GM19438 (cell line): ENCODE data around the gene B3GNT5.

Source experiments
- ATAC-seq: cut with Tn5 transposase; IDR thresholded peaks from one replicate; pipeline ENCODE4 v1.9.1; 2021; ENCODE audit warnings: low read depth; ENCODE audit not compliant: unreplicated experiment

The B3GNT5 gene

GRCh38 chr3:183287301-183287971 is 34.4 kb downstream of the B3GNT5 start:
- ATAC-seq, result no peak

- ATAC-seq, result no peak
These were observed 35.1 kb downstream of the B3GNT5 start for GRCh38 chr3:183288117-183288516.

- ATAC-seq, result no peak
These were observed 37.2 kb downstream of the B3GNT5 start for GRCh38 chr3:183290216-183290615.

- ATAC-seq, result no peak
These were observed 38.5 kb downstream of the B3GNT5 start for GRCh38 chr3:183291497-183292031.

GRCh38 chr3:183293966-183294365 is 40.9 kb downstream of the B3GNT5 start:
- ATAC-seq, result no peak

GRCh38 chr3:183295211-183295610 is 42.2 kb downstream of the B3GNT5 start:
- no peak for ATAC-seq

DNA sequence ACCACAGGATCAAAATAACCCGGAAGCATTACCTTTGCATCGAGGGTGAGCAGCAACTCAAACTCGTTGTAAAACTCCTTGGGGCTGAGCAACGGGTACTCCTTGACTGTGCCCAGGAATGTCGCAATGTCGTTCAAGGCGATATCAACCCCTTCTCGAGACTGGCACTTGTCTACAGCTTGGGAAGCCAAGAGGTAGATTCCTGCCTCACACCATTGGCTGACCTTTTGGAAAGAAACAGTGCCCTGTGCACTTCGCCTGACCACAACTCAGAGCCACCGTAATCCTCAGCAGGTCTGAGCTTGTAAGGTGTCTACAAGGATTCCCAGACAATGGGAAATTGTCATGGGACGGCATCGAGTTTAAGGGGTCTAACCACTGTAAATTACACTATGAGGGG is 43.9 kb downstream of the B3GNT5 start:
- ATAC-seq, result no peak

DNA sequence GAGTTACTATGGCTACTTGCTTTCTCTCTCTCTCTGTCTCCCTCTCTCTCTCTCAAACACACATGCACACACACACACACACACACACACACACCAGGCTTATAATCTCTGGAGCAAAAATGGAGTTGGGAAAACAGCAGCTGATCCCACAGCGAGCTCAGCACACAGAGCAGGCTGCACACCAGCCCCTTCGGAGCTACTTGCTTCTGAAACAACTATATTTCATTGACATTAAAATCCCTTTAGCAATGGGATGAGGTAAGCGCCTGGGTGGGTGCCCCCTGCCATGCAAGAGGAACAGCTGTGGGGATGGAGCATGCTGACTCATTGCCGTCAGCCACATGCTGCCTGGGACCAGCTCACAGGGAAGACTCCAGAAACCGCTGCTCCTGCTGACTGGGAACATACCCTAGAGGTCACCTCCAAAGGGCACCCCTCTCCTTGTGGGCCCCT is 45.7 kb downstream of the B3GNT5 start:
- no peak for ATAC-seq

- no peak for ATAC-seq
These were observed 46.9 kb downstream of the B3GNT5 start for GRCh38 chr3:183299976-183300375.

- ATAC-seq, result no peak
These were observed 48.0 kb downstream of the B3GNT5 start for GRCh38 chr3:183300996-183301562.

DNA sequence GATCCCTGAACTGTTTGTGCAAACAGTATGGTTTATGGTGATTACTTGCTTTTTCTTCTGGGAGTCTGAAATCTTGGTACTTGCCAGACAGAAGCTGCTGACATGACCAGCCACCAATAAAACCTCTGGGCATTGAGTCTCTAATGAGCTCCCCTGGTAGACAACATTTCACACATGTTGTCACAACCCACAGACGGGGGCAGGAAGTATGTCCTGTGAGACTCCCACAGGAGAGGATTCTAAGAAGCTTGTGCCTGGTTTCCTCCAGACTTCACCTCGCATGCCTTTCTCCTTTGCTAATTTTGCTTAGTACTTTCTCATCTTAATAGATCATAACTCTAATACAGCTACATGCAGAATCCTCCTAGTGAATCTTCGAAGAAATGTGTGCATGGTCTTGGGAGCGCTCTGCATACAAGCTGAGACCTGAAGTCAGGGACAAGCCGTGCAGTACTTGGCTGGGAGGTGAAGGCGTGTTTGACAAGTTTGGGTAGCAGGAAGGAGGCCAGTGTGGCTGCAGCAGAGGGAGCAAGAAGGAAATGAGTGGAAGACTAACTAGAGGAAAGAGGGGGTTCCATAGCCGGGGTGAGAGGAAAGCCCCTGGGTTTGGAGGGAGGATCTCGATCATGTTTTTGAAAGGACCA is 49.0 kb downstream of the B3GNT5 start:
- no peak for ATAC-seq

DNA sequence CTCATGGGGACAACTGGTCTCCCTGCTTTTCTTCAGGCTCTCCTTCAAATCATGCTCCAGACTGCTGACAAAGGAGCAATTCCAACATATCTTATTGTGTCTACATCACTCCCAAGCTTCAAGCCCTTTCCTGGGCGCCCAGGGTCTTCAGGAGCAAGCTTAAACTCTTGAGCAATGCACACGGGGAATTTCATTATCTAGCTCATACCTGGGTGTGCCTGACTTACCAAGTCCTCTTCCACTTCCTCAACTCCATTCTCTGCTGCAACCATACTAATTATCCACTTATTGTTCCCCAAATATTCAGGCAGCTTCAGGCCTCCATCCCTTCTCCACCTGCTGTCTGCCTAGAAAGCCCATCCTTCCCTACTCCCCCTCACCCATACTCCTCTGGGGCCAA is 50.6 kb downstream of the B3GNT5 start:
- no peak for ATAC-seq

DNA sequence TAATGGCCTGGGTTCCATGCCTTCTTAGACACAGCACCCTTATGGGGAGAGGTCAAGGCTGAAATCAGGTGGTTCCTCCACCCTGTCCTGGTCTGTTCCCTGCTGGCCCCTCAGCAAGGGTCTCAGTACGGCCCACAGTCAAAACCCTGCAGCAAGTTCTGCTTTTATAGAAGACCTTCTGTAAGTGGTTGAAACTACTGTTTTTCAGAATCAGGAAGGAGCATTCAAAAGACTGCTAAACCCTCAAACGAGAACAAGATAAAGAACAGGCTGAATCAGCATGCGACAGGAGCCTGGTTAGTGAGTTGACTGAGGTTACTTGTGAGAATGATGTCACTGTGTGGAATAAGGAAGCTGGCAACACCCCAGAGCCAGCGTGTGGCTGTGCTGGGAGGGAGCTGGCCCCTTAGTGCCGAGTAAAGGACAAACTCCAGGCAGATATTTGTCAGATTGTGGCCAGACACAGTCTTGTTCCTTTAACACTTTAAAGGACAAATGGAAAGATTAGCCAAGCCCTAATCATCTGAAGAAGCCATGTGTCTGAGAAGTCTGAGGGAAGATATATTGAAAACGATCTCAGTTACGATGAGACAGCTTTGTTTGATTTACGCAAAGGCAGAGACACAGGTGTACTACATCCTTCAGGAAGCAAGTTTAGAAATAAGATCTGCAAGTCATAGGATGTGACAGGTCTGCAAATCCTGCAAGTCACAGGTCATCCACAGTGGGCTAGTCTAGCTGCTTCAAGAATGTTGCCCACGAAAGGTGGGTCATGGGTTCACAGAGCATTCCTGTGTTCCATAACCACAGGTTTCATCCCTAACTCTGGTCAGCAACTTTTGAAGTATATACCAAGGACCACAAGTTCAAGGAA is 54.0 kb downstream of the B3GNT5 start:
- ATAC-seq, result no peak

GRCh38 chr3:183307749-183308148 is 54.7 kb downstream of the B3GNT5 start:
- no peak for ATAC-seq

- no peak for ATAC-seq
These were observed 55.7 kb downstream of the B3GNT5 start for GRCh38 chr3:183308751-183309150.

- ATAC-seq, result no peak
These were observed 56.2 kb downstream of the B3GNT5 start for GRCh38 chr3:183309276-183309675.

DNA sequence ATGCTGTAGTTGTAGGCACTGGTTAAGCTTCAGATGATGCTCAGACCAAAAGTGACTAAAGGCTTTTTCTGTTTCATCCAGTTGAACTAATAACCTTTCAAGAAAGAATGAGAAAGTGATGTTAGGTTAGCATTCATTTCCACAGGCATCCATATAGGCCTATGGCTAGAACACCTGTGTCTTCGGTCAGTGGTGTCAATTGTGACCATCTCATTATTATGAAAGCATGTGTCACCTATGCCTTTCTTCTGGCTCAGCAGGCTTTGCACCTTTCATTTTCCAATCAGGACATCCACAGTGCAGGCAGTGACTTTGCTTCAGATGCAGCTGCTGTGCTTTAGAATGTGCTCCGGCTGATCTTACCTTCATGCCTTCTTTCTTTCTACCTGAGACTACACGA is 57.9 kb downstream of the B3GNT5 start:
- no peak for ATAC-seq

DNA sequence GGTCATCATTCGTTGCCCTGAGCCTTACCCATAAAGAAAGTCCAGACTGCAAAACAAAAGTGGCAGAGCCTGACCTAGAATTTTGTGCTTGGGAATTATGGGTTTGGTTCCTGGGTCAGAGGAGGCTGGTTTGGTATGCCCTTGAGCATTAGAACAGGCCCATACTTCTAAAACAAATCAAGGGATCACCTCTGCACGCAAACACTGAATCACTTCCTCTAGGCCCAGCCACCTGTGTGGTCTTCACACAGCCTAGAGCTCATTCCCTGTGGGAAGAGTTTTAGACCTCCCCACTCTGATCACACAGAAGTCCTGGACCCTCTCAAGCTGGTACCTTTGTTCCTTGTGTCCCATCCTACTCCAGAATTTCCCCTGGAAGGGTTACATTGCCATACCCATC is 59.4 kb downstream of the B3GNT5 start:
- ATAC-seq, result no peak

- no peak for ATAC-seq
These were observed 60.3 kb downstream of the B3GNT5 start for GRCh38 chr3:183313351-183313750.

- no peak for ATAC-seq
These were observed 60.7 kb downstream of the B3GNT5 start for GRCh38 chr3:183313764-183314163.

DNA sequence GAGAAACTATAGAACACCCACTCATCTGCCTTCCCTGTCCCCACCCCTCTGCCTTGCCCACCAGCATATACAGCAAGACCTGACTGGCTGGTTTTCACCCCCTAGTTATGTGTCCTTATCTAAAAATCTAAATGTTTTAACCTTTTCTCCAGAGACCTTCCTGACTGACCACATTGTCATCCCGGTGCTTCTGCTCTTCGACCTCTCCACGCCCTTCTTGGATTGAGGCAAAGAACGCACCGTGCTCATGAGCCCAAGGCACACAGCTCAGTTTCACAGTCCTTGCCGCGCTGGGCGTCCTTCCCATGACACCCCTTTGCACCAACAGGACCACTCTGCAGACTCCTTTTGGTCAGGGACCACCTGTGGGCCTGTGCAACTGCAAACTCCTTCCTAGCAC is 62.7 kb downstream of the B3GNT5 start:
- ATAC-seq, result no peak
